Thoracic aorta (tissue), 2 donors: ENCODE data around the gene STAMBP. TPM values are rescaled to one million over a fixed set of nuclear protein-coding genes. Genes with fewer than 3 reads are reported as not detected.

ENCODE experiments used
- ATAC-seq: fragments of 150-250 bp; one replicate; pipeline ENCODE4 v1.8.0; 2017; ENCODE audit warnings: low read depth; ENCODE audit not compliant: insufficient number of reproducible peaks, low FRiP score
- DNase-seq: peaks from one replicate; pipeline ENCODE4 v3.0.0-alpha.2; 2020; ENCODE audit warnings: low spot score
- H3K27ac ChIP-seq, 2 donors: fragments of 200-600 bp; sonication (generic); 1 replicate in 1 of 2; 2 replicates in 1 of 2; pipeline ENCODE4 v1.5.1; 2016; ENCODE audit warnings: mild to moderate bottlenecking in 2 of 2, moderate library complexity in 2 of 2
- H3K27me3 ChIP-seq: fragments of 200-600 bp; sonication (generic); replicated peaks from 2 replicates; pipeline ENCODE4 v1.6.0; 2016; ENCODE audit warnings: mild to moderate bottlenecking; ENCODE audit not compliant: insufficient read depth
- H3K36me3 ChIP-seq: fragments of 200-600 bp; sonication (generic); one replicate; pipeline ENCODE4 v1.5.1; 2016
- H3K4me1 ChIP-seq, 2 donors: fragments of 200-600 bp; sonication (generic); 1 replicate in 1 of 2; 2 replicates in 1 of 2; pipeline versions ENCODE4 v1.5.1 to v1.6.0; 2016; ENCODE audit warnings: low read depth in 2 of 2, mild to moderate bottlenecking in 1 of 2; ENCODE audit not compliant: control insufficient read depth in 1 of 2
- H3K4me3 ChIP-seq: fragments of 200-600 bp; sonication (generic); 2 replicates; pipeline ENCODE4 v1.5.1; 2016; ENCODE audit warnings: mild to moderate bottlenecking
- H3K9me3 ChIP-seq: fragments of 200-600 bp; sonication (generic); 2 replicates; pipeline ENCODE4 v1.5.1; 2016
- CTCF ChIP-seq: fragments of 200-600 bp; sonication (generic); IDR thresholded peaks from one replicate; pipeline ENCODE4 v1.5.1; 2019; ENCODE audit warnings: antibody characterized with exemption
- total RNA-seq, 2 donors: library from RNA; depleted of rRNA; stranded (reverse); fragments of >200 nt; gene quantifications; one replicate each; pipeline versions ENCODE4 v1.1.0 to v1.2.3, GENCODE V29; 2016

Gene STAMBP
- total RNA-seq, 2 donors from 2014 or later: 23.8 to 34.4 TPM

- no peak for TF ChIP-seq CTCF
- DNase-seq (no peak), ATAC-seq (no peak)
- no peaks in the 10 kb centered on the region for H3K27me3 ChIP-seq
- no peaks in the 10 kb centered on the region for H3K4me1 ChIP-seq
- H3K27ac ChIP-seq: no peak overlapping the region
- no peak overlapping the region for H3K4me3 ChIP-seq
- H3K9me3 ChIP-seq: no peaks in the 10 kb centered on the region
- no peaks in the 10 kb centered on the region for H3K36me3 ChIP-seq
Observed at GRCh38 chr2:73812635-73813034, 16.1 kb upstream of the STAMBP start.

DNA sequence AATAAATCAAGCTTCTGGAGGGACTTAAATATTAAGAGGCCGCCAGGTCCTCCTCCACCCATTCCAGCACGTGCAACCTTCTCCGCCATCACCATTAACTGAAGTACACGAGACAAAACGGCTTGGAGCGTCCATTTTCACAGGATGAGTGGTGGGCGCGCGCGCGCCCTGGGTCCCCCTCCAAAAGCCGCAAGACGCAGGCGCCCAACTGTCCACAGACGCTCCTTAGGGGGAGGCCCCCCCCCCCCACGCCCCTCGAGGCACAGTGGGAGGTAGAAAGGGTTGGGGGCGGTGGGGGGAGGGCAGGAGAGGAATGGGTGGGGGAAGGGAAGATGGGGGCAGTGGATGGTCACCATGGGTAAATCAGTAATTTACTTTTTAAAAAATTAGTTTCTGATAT, 10.5 kb upstream of the STAMBP start:
- no peak for ATAC-seq
- H3K36me3 ChIP-seq: no peaks in the 10 kb centered on the region
- no peak overlapping the region for H3K27ac ChIP-seq
- no peaks in the 10 kb centered on the region for H3K27me3 ChIP-seq
- no peaks in the 10 kb centered on the region for H3K4me1 ChIP-seq
- H3K9me3 ChIP-seq: no peaks in the 10 kb centered on the region
- no peak for TF ChIP-seq CTCF
- DNase-seq: no peak
- H3K4me3 ChIP-seq: no peak overlapping the region

DNA sequence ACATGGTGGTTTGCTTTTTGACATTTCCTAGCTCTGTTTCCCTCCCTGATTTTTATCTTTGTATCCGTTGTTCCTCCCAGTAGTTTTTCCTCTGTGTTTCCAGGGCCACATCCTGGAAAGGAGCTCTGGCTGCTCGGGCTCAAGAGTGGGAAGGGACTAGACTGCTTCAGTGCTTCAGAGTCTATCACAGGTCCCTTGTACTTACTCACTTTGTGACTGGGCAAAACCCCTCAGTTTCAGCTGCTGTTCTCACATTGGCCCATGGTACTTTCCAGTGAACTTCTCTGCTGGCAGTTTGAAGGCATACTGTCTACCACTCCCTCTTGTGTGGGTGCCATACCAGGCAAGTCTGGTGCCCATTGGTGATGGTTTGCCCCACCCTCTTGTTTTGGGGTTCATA, 7.5 kb upstream of the STAMBP start:
- no peak for TF ChIP-seq CTCF
- H3K9me3 ChIP-seq: no peaks in the 10 kb centered on the region
- peaks cover 0 to 5% of the 10 kb centered on the region in 2 donors for H3K4me1 ChIP-seq
- ATAC-seq: no peak
- no peak overlapping the region for H3K4me3 ChIP-seq
- DNase-seq: no peak
- H3K27me3 ChIP-seq: no peaks in the 10 kb centered on the region
- H3K36me3 ChIP-seq: no peaks in the 10 kb centered on the region
- H3K27ac ChIP-seq: no peak overlapping the region

- peaks cover 0 to 5% of the 10 kb centered on the region in 2 donors for H3K4me1 ChIP-seq
- no peaks in the 10 kb centered on the region for H3K36me3 ChIP-seq
- H3K27me3 ChIP-seq: no peaks in the 10 kb centered on the region
- H3K9me3 ChIP-seq: no peaks in the 10 kb centered on the region
- no peak for DNase-seq
- no peak overlapping the region for H3K4me3 ChIP-seq
- no peak for TF ChIP-seq CTCF
- H3K27ac ChIP-seq: no peak overlapping the region
- no peak for ATAC-seq
Observed at GRCh38 chr2:73821669-73822068, 7.1 kb upstream of the STAMBP start.

DNA sequence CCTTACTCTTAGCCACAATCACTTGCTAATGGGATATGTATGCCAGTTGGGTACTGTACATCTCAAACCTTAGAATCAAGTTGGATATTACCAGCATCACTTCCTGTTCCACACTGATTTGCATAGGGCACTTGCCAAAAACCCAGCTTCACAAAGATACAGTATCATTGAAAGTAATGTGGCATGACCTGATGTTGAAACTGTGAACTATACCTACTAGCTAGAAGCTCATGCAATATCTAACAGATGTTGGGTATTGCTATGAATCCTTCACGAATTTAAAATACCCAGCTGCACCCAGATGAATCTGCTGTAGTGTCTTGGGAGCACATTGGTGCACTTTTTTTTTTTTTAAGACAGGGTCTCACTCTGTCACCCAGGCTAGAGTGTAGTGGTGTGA, 6.5 kb upstream of the STAMBP start:
- Histone ChIP-seq H3K27ac (no peak overlapping the region), H3K4me3 (no peak overlapping the region), H3K4me1 (peaks cover 0 to 5% of the 10 kb centered on the region in 2 donors), H3K36me3 (no peaks in the 10 kb centered on the region), H3K27me3 (no peaks in the 10 kb centered on the region), H3K9me3 (no peaks in the 10 kb centered on the region)
- TF ChIP-seq CTCF: no peak
- ATAC-seq (no peak), DNase-seq (no peak)
